OCI-LY7 (cell line): Measurements from ENCODE around the gene MAPK11. TPM values are rescaled to one million over a fixed set of nuclear protein-coding genes. Genes with fewer than 3 reads are reported as not detected.

Experiments
- BruUV-seq: library from RNA; stranded (reverse); fragments of 400-500 nt; replicated peaks from 2 replicates; lab custom pipeline; 2021; lab: Mats Ljungman, UMichigan
- CTCF ChIA-PET: fragments of 300-600 bp; sonication (Branson Sonifier 250); formaldehyde crosslinking; loops from one replicate; lab custom pipeline; 2022; ENCODE audit warnings: antibody characterized with exemption; ENCODE audit not compliant: unreplicated experiment; lab: Charles Lee
- POLR2A ChIA-PET: fragments of 300-600 bp; sonication (Branson Sonifier 250); formaldehyde crosslinking; loops from one replicate; lab custom pipeline; 2022; ENCODE audit warnings: antibody characterized with exemption; lab: Charles Lee
- DNase-seq: peaks from one replicate; pipeline ENCODE4 v3.0.0-alpha.2; 2015; ENCODE audit warnings: low spot score
- H2AFZ ChIP-seq: fragments of 200-600 bp; sonication (generic), shearing (Covaris generic); 2 replicates; pipeline ENCODE4 v1.6.1; 2014; ENCODE audit warnings: mild to moderate bottlenecking, antibody characterized with exemption, low read length, moderate library complexity
- H3K27ac ChIP-seq: fragments of 200-600 bp; sonication (generic); 2 replicates; pipeline ENCODE4 v1.5.1; 2014; ENCODE audit warnings: mixed run types, low read depth, mild to moderate bottlenecking, moderate library complexity, low read length, inconsistent platforms; ENCODE audit not compliant: poor library complexity, severe bottlenecking
- H3K36me3 ChIP-seq: fragments of 200-600 bp; sonication (generic); 2 replicates; pipeline ENCODE4 v1.6.1; 2014; ENCODE audit warnings: mild to moderate bottlenecking, antibody characterized with exemption, low read length, moderate library complexity, mixed read lengths; ENCODE audit not compliant: insufficient read depth
- H3K4me1 ChIP-seq: fragments of 200-600 bp; sonication (generic); 2 replicates; pipeline ENCODE4 v1.5.1; 2014; ENCODE audit warnings: mild to moderate bottlenecking, low read length; ENCODE audit not compliant: insufficient read depth, poor library complexity, severe bottlenecking
- H3K4me2 ChIP-seq: fragments of 200-600 bp; sonication (generic); 2 replicates; pipeline ENCODE4 v1.6.1; 2014; ENCODE audit warnings: mild to moderate bottlenecking, low read length
- H3K4me3 ChIP-seq: fragments of 200-600 bp; sonication (generic); 2 replicates; pipeline ENCODE4 v1.5.1; 2014; ENCODE audit warnings: mild to moderate bottlenecking, low read depth, low read length; ENCODE audit not compliant: poor library complexity, severe bottlenecking
- H3K79me2 ChIP-seq: fragments of 200-600 bp; sonication (generic); 2 replicates; pipeline ENCODE4 v1.6.1; 2016; ENCODE audit warnings: low read depth, mild to moderate bottlenecking, low read length, moderate library complexity, mixed read lengths; ENCODE audit not compliant: insufficient read depth
- H3K9me2 ChIP-seq: fragments of 200-600 bp; sonication (generic); 2 replicates; pipeline ENCODE4 v1.6.1; 2016; ENCODE audit warnings: mild to moderate bottlenecking, low read length, mixed read lengths; ENCODE audit not compliant: insufficient read depth
- H3K9me3 ChIP-seq: fragments of 200-600 bp; sonication (generic); 2 replicates; pipeline ENCODE4 v1.6.1; 2014; ENCODE audit warnings: mild to moderate bottlenecking, mixed run types, low read length, mixed read lengths
- H4K20me1 ChIP-seq: fragments of 200-600 bp; sonication (generic); 2 replicates; pipeline ENCODE4 v1.6.1; 2014; ENCODE audit warnings: mild to moderate bottlenecking, antibody characterized with exemption, low read length, moderate library complexity, mixed read lengths; ENCODE audit not compliant: insufficient read depth
- CTCF ChIP-seq: fragments of 200-600 bp; sonication (generic); conservative IDR thresholded peaks from 2 replicates; pipeline ENCODE4 v1.5.1; 2014; ENCODE audit warnings: mild to moderate bottlenecking, antibody characterized with exemption, low read length, moderate library complexity, mixed read lengths
- EZH2phosphoT487 ChIP-seq: fragments of 200-600 bp; sonication (generic); IDR thresholded peaks from 2 replicates; pipeline ENCODE4 v1.6.1; 2018; ENCODE audit warnings: low read depth, borderline replicate concordance, mild to moderate bottlenecking, mixed run types, antibody characterized with exemption, low read length, moderate library complexity, mixed read lengths
- intact Hi-C: fragments of 100-400 bp; cut with micrococcal nuclease; formaldehyde crosslinking; loops from one replicate; pipeline ENCODE4 v1.10.0; 2022; ENCODE audit not compliant: unreplicated experiment
- total RNA-seq, 2 experiments: library from RNA; depleted of rRNA in 1 of 2; stranded (reverse); fragments of >200 nt in 1 of 2; shearing (Covaris generic) in 1 of 2; gene quantifications; 2 replicates each; pipeline ENCODE4 v1.2.3, GENCODE V29; 2014 to 2022

The MAPK11 gene
- total RNA-seq, 2 experiments from 2014 or later = 12.0 to 19.7 TPM

GRCh38 chr22:50275181-50276055 lies 5.2 kb upstream of the MAPK11 start:
- Histone ChIP-seq H3K79me2 (no peaks in the 10 kb centered on the region), H3K27ac (no peak overlapping the region), H3K36me3 (peaks cover 16% of the 10 kb centered on the region; the same call in 1 of the 2 replicates), H3K4me3 (no peak overlapping the region), H3K4me2 (no peak overlapping the region), H2AFZ (no peak overlapping the region), H4K20me1 (no peaks in the 10 kb centered on the region), H3K9me2 (no peaks in the 10 kb centered on the region), H3K9me3 (peaks cover 5% of the 10 kb centered on the region; the same call in 1 of the 2 replicates), H3K4me1 (peaks cover 23% of the 10 kb centered on the region)
- BruUV-seq = no TSS peak
- TF ChIP-seq CTCF = no peak
- TF ChIP-seq EZH2phosphoT487 = no peak
- ChIA-PET CTCF (interaction anchor here (1.0 to 1.5 kb wide), 4 partner anchors 13 to 52 kb away, joined by 3 to 20 read pairs (median 7); no protein-coding TSS in a partner anchor), POLR2A (interaction anchor here (1.1 kb wide), 1 partner anchor 45 kb away, joined by 4 read pairs; no protein-coding TSS in a partner anchor)
- DNase-seq = no peak
- intact Hi-C loops = loop anchor here (1.0 to 2.0 kb wide), 3 partner anchors 43 to 67 kb away; partner anchors contain the start of gene DENND6B

- Histone ChIP-seq H3K4me3 (no peak overlapping the region), H4K20me1 (no peaks in the 10 kb centered on the region), H3K27ac (no peak overlapping the region), H3K4me2 (no peak overlapping the region), H3K4me1 (peaks cover 24% of the 10 kb centered on the region), H3K79me2 (no peaks in the 10 kb centered on the region), H3K9me2 (no peaks in the 10 kb centered on the region), H2AFZ (no peak overlapping the region), H3K36me3 (peaks cover 16% of the 10 kb centered on the region; the same call in 1 of the 2 replicates), H3K9me3 (peaks cover 5% of the 10 kb centered on the region; the same call in 1 of the 2 replicates)
- DNase-seq = no peak
- POLR2A ChIA-PET = no interaction called here
- no TSS peak for BruUV-seq
- CTCF ChIA-PET = no interaction called here
- intact Hi-C loops = loop anchor here (5.0 kb wide), 1 partner anchor 233 kb away; the partner anchor contains the start of genes LMF2 and NCAPH2
- TF ChIP-seq CTCF (no peak), EZH2phosphoT487 (no peak)
These were observed 4.6 kb upstream of the MAPK11 start for GRCh38 chr22:50274771-50275170.
